ENCODE data around the gene RRAGD.

GRCh38 chr6:89372506-89372901 lies 39.6 kb downstream of the RRAGD start:
- no peak for TF ChIP-seq RCOR1 (IDR thresholded peaks at IDR 0.05; ENCODE audit: low read length)
- TF ChIP-seq EP300 (IDR thresholded peaks at IDR 0.05; ENCODE audit: borderline replicate concordance in 1 of 2, low read depth in 1 of 2, low read length in 1 of 2), result no peak
- TF ChIP-seq MEF2A (IDR thresholded peaks at IDR 0.05; ENCODE audit: borderline replicate concordance, low read depth), result no peak
- TF ChIP-seq TAF1 (IDR thresholded peaks at IDR 0.05; ENCODE audit: borderline replicate concordance, low read depth, low read length), result no peak
- no peak for TF ChIP-seq SIN3A (IDR thresholded peaks at IDR 0.05; ENCODE audit: borderline replicate concordance, low read depth, low read length)
- TF ChIP-seq POLR2AphosphoS5 (IDR thresholded peaks at IDR 0.05; ENCODE audit: low read depth, low read length), result no peak
- TF ChIP-seq RAD21 (IDR thresholded peaks at IDR 0.05; ENCODE audit: low read length), result no peak
- no peak for TF ChIP-seq USF1 (IDR thresholded peaks at IDR 0.05; ENCODE audit: borderline replicate concordance, low read depth)
- TF ChIP-seq MAX (IDR thresholded peaks at IDR 0.05; ENCODE audit: low read depth), result no peak
- TF ChIP-seq IRF3 (IDR thresholded peaks at IDR 0.05; ENCODE audit: low read depth, low read length), result no peak
- TF ChIP-seq CTCF (IDR thresholded peaks at IDR 0.05), result no peak
- TF ChIP-seq JUND (IDR thresholded peaks at IDR 0.05), result no peak
- TF ChIP-seq SMC3 (IDR thresholded peaks at IDR 0.05; ENCODE audit: low read depth, low read length), result no peak
- TF ChIP-seq REST (IDR thresholded peaks at IDR 0.05; ENCODE audit: low read depth, low read length), result no peak
